Peyer's patch (tissue), 4 donors: ENCODE results near the gene RBP4.

Experiments
- POLR2A ChIP-seq, 2 donors: fragments of 450-650 bp; IDR thresholded peaks; one replicate each; pipeline ENCODE4 v1.5.1; 2017; ENCODE audit warnings: antibody characterized with exemption in 2 of 2, mild to moderate bottlenecking in 2 of 2, moderate library complexity in 2 of 2
- TF ChIP-seq, protein P1 (sequence below), 6 experiments: fragments of 450-650 bp in 4 of 6; fragments of 200-600 bp in 2 of 6; sonication (generic) in 1 of 6; IDR thresholded peaks; one replicate each; pipeline ENCODE4 v1.5.1; 2017 to 2019; ENCODE audit warnings: antibody characterized with exemption in 6 of 6, mild to moderate bottlenecking in 3 of 6, moderate library complexity in 1 of 6

DNA sequence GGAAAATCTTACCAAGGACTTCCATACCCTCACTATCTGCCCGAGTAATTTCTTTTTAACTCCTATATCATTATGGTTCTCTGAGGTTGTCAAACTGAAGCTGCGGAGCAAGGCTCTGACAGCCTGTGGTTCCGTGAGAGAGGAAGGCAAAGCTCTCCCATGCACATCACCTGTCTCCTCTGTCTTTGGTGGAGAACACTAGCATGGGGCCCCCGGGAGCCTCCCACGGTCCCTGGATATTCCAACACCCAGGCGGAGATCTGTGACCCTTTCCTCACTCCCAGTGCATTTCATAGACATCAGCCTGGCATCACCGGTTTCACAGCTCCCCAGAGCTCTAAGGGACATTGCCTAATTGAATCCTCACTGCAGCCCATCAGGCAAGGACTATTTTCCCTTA lies 10.4 kb downstream of the RBP4 start:
- no peak for TF ChIP-seq POLR2A (IDR thresholded peaks at IDR 0.05)
- TF ChIP-seq, protein P1, sequence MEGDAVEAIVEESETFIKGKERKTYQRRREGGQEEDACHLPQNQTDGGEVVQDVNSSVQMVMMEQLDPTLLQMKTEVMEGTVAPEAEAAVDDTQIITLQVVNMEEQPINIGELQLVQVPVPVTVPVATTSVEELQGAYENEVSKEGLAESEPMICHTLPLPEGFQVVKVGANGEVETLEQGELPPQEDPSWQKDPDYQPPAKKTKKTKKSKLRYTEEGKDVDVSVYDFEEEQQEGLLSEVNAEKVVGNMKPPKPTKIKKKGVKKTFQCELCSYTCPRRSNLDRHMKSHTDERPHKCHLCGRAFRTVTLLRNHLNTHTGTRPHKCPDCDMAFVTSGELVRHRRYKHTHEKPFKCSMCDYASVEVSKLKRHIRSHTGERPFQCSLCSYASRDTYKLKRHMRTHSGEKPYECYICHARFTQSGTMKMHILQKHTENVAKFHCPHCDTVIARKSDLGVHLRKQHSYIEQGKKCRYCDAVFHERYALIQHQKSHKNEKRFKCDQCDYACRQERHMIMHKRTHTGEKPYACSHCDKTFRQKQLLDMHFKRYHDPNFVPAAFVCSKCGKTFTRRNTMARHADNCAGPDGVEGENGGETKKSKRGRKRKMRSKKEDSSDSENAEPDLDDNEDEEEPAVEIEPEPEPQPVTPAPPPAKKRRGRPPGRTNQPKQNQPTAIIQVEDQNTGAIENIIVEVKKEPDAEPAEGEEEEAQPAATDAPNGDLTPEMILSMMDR (IDR thresholded peaks at IDR 0.05): no peak
